Mesothelial cell of epicardium (in vitro differentiated cells): ENCODE data around the gene OBSCN. TPM values are rescaled to one million over a fixed set of nuclear protein-coding genes. Genes with fewer than 3 reads are reported as not detected.
"Not testable (repeated sequence)": the region's sequence is repeated elsewhere in the genome, so short reads cannot be mapped to it uniquely, and the experiment has no call there.

Experiments used
- DNase-seq, 2 experiments: peaks; one replicate each; pipeline ENCODE4 v3.0.0; 2021; ENCODE audit warnings: low spot score in 2 of 2; ENCODE audit not compliant: unreplicated experiment in 2 of 2
- H3K27ac Mint-ChIP-seq: 2 replicates; pipeline ENCODE4 v1.8.0; 2021; ENCODE audit warnings: mixed read lengths
- H3K27me3 Mint-ChIP-seq: 2 replicates; pipeline ENCODE4 v1.8.0; 2021; ENCODE audit warnings: low read depth, mixed read lengths
- H3K36me3 Mint-ChIP-seq: 2 replicates; pipeline ENCODE4 v1.8.0; 2021; ENCODE audit warnings: mixed read lengths
- H3K4me1 Mint-ChIP-seq: 2 replicates; pipeline ENCODE4 v1.8.0; 2021; ENCODE audit warnings: mixed read lengths
- H3K4me3 Mint-ChIP-seq: 2 replicates; pipeline ENCODE4 v1.8.0; 2021; ENCODE audit warnings: mild to moderate bottlenecking, moderate library complexity, mixed read lengths
- H3K9me3 Mint-ChIP-seq: 2 replicates; pipeline ENCODE4 v1.8.0; 2021; ENCODE audit warnings: mixed read lengths
- CTCF ChIP-seq: fragments of 200-600 bp; sonication (generic); IDR thresholded peaks from one replicate; pipeline ENCODE4 v1.5.0; 2021; ENCODE audit warnings: antibody characterized with exemption; ENCODE audit not compliant: unreplicated experiment
- total RNA-seq: library from RNA; stranded (reverse); gene quantifications from 3 replicates; pipeline ENCODE4 v1.2.1, GENCODE V29; 2021

OBSCN gene
- total RNA-seq, 1 donor from 2014 or later = 113 TPM

DNA sequence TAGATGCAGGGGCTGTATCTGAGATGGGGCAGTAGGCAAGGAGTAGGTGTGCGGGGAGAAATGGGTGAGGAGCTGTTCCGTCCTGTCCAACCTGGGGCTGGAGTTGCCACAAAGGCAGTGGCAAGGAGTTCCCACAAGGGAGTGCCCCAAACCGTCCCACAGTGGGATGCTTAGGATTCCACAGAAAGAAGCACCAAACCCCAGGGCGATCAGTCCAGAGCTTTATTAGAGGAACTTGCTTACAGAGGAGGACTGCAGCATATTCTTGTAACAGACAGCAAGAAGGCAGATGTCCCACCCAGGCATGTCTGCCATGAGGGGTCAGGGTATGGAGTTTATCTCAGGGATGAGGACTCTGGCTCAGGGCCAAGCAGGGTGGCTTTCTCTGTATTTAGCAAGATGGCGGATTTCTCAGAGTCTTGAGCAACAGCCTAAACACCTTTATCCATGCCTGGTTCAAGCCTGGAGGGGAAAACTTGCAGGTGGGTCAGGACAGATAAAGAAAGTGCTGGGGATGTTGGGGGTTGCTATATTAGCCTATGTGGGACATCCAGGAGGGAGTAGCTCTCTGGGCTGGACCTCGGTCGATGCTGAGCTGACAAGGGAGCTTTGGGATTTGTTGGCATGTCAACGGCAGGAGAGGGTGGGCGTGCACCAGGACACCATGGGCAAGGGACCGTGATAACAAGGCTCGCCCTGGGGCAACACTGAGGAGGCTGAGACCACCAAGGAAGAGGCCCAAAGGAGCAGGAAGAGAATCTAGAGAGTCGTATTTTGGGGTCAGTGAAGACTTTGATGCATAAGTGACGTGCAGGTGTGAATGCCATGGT is 32.8 kb downstream of the OBSCN start:
- TF ChIP-seq CTCF = no peak
- H3K9me3 Mint-ChIP-seq = peaks cover 79% of the 10 kb centered on the region
- no peak overlapping the region for H3K27ac Mint-ChIP-seq
- no peaks in the 10 kb centered on the region for H3K27me3 Mint-ChIP-seq
- DNase-seq = no peak
- H3K4me1 Mint-ChIP-seq = no peaks in the 10 kb centered on the region
- peaks cover 90% of the 10 kb centered on the region for H3K36me3 Mint-ChIP-seq
- no peak overlapping the region for H3K4me3 Mint-ChIP-seq

GRCh38 chr1:228241259-228241658 is 33.4 kb downstream of the OBSCN start:
- Mint-ChIP-seq H3K27ac (no peak overlapping the region), H3K36me3 (peaks cover 92% of the 10 kb centered on the region), H3K4me3 (no peak overlapping the region), H3K9me3 (peaks cover 81% of the 10 kb centered on the region), H3K4me1 (no peaks in the 10 kb centered on the region), H3K27me3 (no peaks in the 10 kb centered on the region)
- no peak for TF ChIP-seq CTCF
- no peak for DNase-seq

GRCh38 chr1:228242409-228242808 is 34.6 kb downstream of the OBSCN start:
- Mint-ChIP-seq H3K4me1 (no peaks in the 10 kb centered on the region), H3K27me3 (no peaks in the 10 kb centered on the region), H3K9me3 (peaks cover 83% of the 10 kb centered on the region), H3K36me3 (peaks cover 96% of the 10 kb centered on the region), H3K27ac (no peak overlapping the region), H3K4me3 (no peak overlapping the region)
- DNase-seq = no peak
- no peak for TF ChIP-seq CTCF

DNA sequence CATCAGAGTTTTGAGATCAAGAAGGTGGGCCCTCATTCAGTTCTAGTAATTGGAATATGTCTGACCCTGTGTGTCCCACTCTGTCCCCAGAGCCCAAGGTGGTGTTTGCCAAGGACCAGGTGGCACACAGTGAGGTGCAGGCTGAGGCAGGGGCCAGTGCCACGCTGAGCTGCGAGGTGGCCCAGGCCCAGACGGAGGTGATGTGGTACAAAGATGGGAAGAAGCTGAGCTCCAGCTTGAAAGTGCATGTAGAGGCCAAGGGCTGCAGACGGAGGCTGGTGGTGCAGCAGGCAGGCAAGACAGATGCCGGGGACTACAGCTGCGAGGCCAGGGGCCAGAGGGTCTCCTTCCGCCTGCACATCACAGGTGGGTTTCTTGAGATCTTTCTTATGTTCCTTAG is 35.2 kb downstream of the OBSCN start:
- no peaks in the 10 kb centered on the region for H3K4me1 Mint-ChIP-seq
- H3K4me3 Mint-ChIP-seq = no peak overlapping the region
- H3K27ac Mint-ChIP-seq = no peak overlapping the region
- H3K9me3 Mint-ChIP-seq = peaks cover 86% of the 10 kb centered on the region
- H3K27me3 Mint-ChIP-seq = no peaks in the 10 kb centered on the region
- DNase-seq = no peak
- no peak for TF ChIP-seq CTCF
- H3K36me3 Mint-ChIP-seq = peaks cover 98% of the 10 kb centered on the region

DNA sequence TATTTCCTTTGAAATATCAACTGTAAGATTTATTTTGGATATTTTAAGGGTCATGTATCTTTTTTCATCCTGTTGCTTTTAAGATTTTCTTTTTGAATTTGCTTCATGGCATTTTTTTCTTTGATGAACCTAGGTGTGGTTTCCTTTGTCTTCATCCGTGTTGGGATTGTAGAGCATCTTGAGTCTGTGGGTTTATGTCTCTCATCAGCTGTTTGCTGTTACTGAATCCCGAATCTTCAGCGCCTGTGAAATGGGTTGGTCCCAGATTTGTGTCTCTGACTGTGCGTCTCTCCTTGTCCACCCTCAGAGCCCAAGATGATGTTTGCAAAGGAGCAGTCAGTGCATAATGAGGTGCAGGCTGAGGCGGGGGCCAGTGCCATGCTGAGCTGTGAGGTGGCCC is 36.1 kb downstream of the OBSCN start:
- not testable (repeated sequence) for DNase-seq, H3K4me1 Mint-ChIP-seq, H3K4me3 Mint-ChIP-seq, H3K27me3 Mint-ChIP-seq, H3K27ac Mint-ChIP-seq
- Mint-ChIP-seq H3K36me3 (peaks cover 91% of the 10 kb centered on the region), H3K9me3 (peaks cover 79% of the 10 kb centered on the region)

DNA sequence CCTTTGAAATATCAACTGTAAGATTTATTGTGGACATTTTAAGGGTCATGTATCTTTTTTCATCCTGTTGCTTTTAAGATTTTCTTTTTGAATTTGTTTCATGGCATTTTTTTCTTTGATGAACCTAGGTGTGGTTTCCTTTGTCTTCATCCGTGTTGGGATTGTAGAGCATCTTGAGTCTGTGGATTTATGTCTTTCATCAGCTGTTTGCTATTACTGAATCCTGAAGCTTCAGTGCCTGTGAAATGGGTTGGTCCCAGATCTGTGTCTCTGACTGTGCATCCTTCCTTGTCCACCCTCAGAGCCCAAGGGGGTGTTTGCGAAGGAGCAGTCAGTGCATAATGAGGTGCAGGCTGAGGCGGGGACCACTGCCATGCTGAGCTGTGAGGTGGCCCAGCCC is 37.3 kb downstream of the OBSCN start:
- TF ChIP-seq CTCF = no peak
- Mint-ChIP-seq H3K36me3 (peaks cover 84% of the 10 kb centered on the region), H3K4me3 (no peak overlapping the region), H3K4me1 (no peaks in the 10 kb centered on the region), H3K27me3 (no peaks in the 10 kb centered on the region), H3K9me3 (peaks cover 71% of the 10 kb centered on the region), H3K27ac (no peak overlapping the region)
- no peak for DNase-seq
